GM12878 (cell line): ENCODE results near the gene ANO5. TPM values are rescaled to one million over a fixed set of nuclear protein-coding genes. Genes with fewer than 3 reads are reported as not detected.

ENCODE experiments used
- ATAC-seq: fragments of 200-7000 bp; cut with Tn5 transposase; 3 replicates; pipeline ENCODE4 v1.9.1; 2020; ENCODE audit warnings: mild to moderate bottlenecking, moderate library complexity
- BruUV-seq: library from RNA; stranded (reverse); fragments of 400-500 nt; replicated peaks from 2 replicates; lab custom pipeline; 2021; lab: Mats Ljungman, UMichigan
- CTCF ChIA-PET: fragments of 300-600 bp; sonication (Branson Sonifier 250); formaldehyde crosslinking; extraction: SDS; loops from one replicate; lab custom pipeline; 2021; ENCODE audit warnings: inconsistent platforms; lab: Yijun Ruan, JAX
- POLR2A ChIA-PET: fragments of 350-600 bp; formaldehyde crosslinking; extraction: SDS; loops from one replicate; lab custom pipeline; 2021; ENCODE audit warnings: inconsistent platforms; lab: Charles Lee
- RAD21 ChIA-PET: fragments of 300-600 bp; sonication (Branson Sonifier 250); formaldehyde crosslinking; loops from one replicate; lab custom pipeline; 2023; ENCODE audit warnings: antibody characterized with exemption; ENCODE audit not compliant: unreplicated experiment; lab: Charles Lee
- SMC1A ChIA-PET: fragments of 300-600 bp; sonication (Branson Sonifier 250); formaldehyde crosslinking; loops from one replicate; lab custom pipeline; 2023; ENCODE audit not compliant: unreplicated experiment, uncharacterized antibody; lab: Charles Lee
- DNase-seq: peaks from one replicate; pipeline ENCODE4 v3.0.0-alpha.2; 2011; ENCODE audit warnings: low read depth, low spot score
- FAIRE-seq: peaks from 3 replicates; lab custom pipeline; 2011; peaks lifted over from hg19 to GRCh38; lab: Jason Lieb, UNC
- H2AFZ ChIP-seq: 2 replicates; pipeline ENCODE4 v1.6.0; 2011; ENCODE audit warnings: low read depth, low read length, control low read depth; ENCODE audit not compliant: control insufficient read depth
- H3K27ac ChIP-seq: 2 replicates; pipeline ENCODE4 v1.5.1; 2011; ENCODE audit warnings: control low read depth; ENCODE audit not compliant: control insufficient read depth, insufficient read depth
- H3K27me3 ChIP-seq, 2 experiments: replicated peaks in 1 of 2; 2 replicates each; pipeline versions ENCODE4 v1.6.0 to v1.6.1; 2011; ENCODE audit warnings: low read length in 1 of 2; ENCODE audit not compliant: control insufficient read depth in 2 of 2, insufficient read depth in 2 of 2
- H3K36me3 ChIP-seq, 2 experiments: 2 replicates each; pipeline ENCODE4 v1.5.1; 2011; ENCODE audit warnings: low read length in 1 of 2; ENCODE audit not compliant: control insufficient read depth in 2 of 2, insufficient read depth in 2 of 2
- H3K4me1 ChIP-seq: 2 replicates; pipeline ENCODE4 v1.6.1; 2011; ENCODE audit warnings: mild to moderate bottlenecking, low read length, moderate library complexity, mixed read lengths; ENCODE audit not compliant: control insufficient read depth, insufficient read depth
- H3K4me2 ChIP-seq: 2 replicates; pipeline ENCODE4 v1.6.0; 2011; ENCODE audit warnings: control low read depth; ENCODE audit not compliant: control insufficient read depth, insufficient read depth
- H3K4me3 ChIP-seq: fragments of 200-600 bp; sonication (generic); 2 replicates; pipeline ENCODE4 v1.5.1; 2016
- H3K79me2 ChIP-seq: 2 replicates; pipeline ENCODE4 v1.6.0; 2011; ENCODE audit warnings: low read length; ENCODE audit not compliant: control insufficient read depth, insufficient read depth
- H3K9ac ChIP-seq: 2 replicates; pipeline ENCODE4 v1.8.0; 2011; ENCODE audit warnings: low read length, control low read depth, mixed read lengths; ENCODE audit not compliant: control insufficient read depth, insufficient read depth
- H3K9me3 ChIP-seq: replicated peaks from 3 replicates; pipeline ENCODE4 v1.5.1; 2011; ENCODE audit warnings: mild to moderate bottlenecking, low read length; ENCODE audit not compliant: control insufficient read depth, insufficient read depth
- H4K20me1 ChIP-seq: 2 replicates; pipeline ENCODE4 v1.6.0; 2011; ENCODE audit not compliant: control insufficient read depth, insufficient read depth
- BCL11A ChIP-seq: IDR thresholded peaks from 2 replicates; pipeline ENCODE4 v1.6.1; 2011; ENCODE audit warnings: low read depth, low read length
- BHLHE40 ChIP-seq, 2 experiments: fragments of 450-650 bp in 1 of 2; IDR thresholded peaks; 2 replicates each; pipeline ENCODE4 v1.6.1; 2011 to 2017; ENCODE audit warnings: low read depth in 2 of 2, borderline replicate concordance in 1 of 2, improper control_type of control experiment in 1 of 2, low read length in 1 of 2, mild to moderate bottlenecking in 1 of 2
- CHD2 ChIP-seq: IDR thresholded peaks from 2 replicates; pipeline ENCODE4 v1.6.1; 2011; ENCODE audit warnings: low read depth, low read length, improper control_type of control experiment, borderline replicate concordance
- POLR2AphosphoS2 ChIP-seq: IDR thresholded peaks from 2 replicates; pipeline ENCODE4 v1.6.1; 2011; ENCODE audit warnings: low read depth, mild to moderate bottlenecking, low read length, improper control_type of control experiment, moderate library complexity
- RB1 ChIP-seq: fragments of 450-650 bp; formaldehyde crosslinking; IDR thresholded peaks from 2 replicates; pipeline ENCODE4 v1.6.1; 2017; ENCODE audit warnings: mild to moderate bottlenecking, borderline replicate concordance
- SP1 ChIP-seq: IDR thresholded peaks from one replicate; pipeline ENCODE4 v1.6.1; 2011; ENCODE audit warnings: low read depth, low read length
- STAT1 ChIP-seq: fragments of 450-650 bp; conservative IDR thresholded peaks from 2 replicates; pipeline ENCODE4 v1.6.1; 2014; ENCODE audit warnings: antibody characterized with exemption, mild to moderate bottlenecking
- SUZ12 ChIP-seq: fragments of 200-600 bp; sonication (generic); IDR thresholded peaks from one replicate; pipeline ENCODE4 v1.6.1; 2018; ENCODE audit warnings: antibody characterized with exemption, mild to moderate bottlenecking; ENCODE audit not compliant: unreplicated experiment
- WRNIP1 ChIP-seq: IDR thresholded peaks from 2 replicates; pipeline ENCODE4 v1.6.1; 2011; ENCODE audit warnings: low read depth, low read length, improper control_type of control experiment, borderline replicate concordance
- in situ Hi-C: fragments of 300-500 bp; cut with MboI; formaldehyde crosslinking; loops from 9 replicates; pipeline ENCODE4 v1.14.3; 2018; ENCODE audit warnings: mixed read lengths
- intact Hi-C: fragments of 100-400 bp; cut with micrococcal nuclease; formaldehyde crosslinking; loops from one replicate; pipeline ENCODE4 v1.14.2; 2022; ENCODE audit not compliant: unreplicated experiment
- polyA plus RNA-seq, 11 experiments: library from polyadenylated mRNA; depleted of rRNA in 4 of 11; unstranded in 6 of 11; stranded (reverse) in 5 of 11; fragments of >200 nt; fragmentation: Nextera tagmentation in 4 of 11; fragmentation: Illumina TruSeq in 1 of 11; extraction: Ambion mirVana in 4 of 11; extraction: Trizol in 1 of 11; gene quantifications; 1 replicate in 1 of 11; 2 replicates in 10 of 11; pipeline versions ENCODE4 v1.2.1 to v1.2.3, GENCODE V29; 2011 to 2016; ENCODE audit warnings: inconsistent platforms in 2 of 11, missing spikeins in 2 of 11, low read depth in 1 of 11
- total RNA-seq, 4 experiments: library from RNA; depleted of rRNA in 3 of 4; stranded (reverse); fragments of >200 nt in 3 of 4; fragmentation: Illumina TruSeq in 1 of 4; extraction: Trizol in 1 of 4; gene quantifications; 2 replicates each; pipeline versions ENCODE4 v1.2.1 to v1.2.3, GENCODE V29; 2013 to 2021
- TF ChIP-seq, protein P1 (sequence below): fragments of 450-650 bp; formaldehyde crosslinking; IDR thresholded peaks from 2 replicates; pipeline ENCODE4 v1.4.0; 2020; ENCODE audit warnings: mild to moderate bottlenecking, moderate library complexity
- TF ChIP-seq, protein P2 (sequence below): IDR thresholded peaks from 2 replicates; pipeline ENCODE4 v1.6.1; 2012; ENCODE audit warnings: low read depth, low read length, improper control_type of control experiment
- TF ChIP-seq, protein P3 (sequence below), 3 experiments: IDR thresholded peaks in 2 of 3; conservative IDR thresholded peaks in 1 of 3; 2 replicates each; pipeline ENCODE4 v1.5.1; 2011; ENCODE audit warnings: low read depth in 3 of 3, low read length in 3 of 3, mild to moderate bottlenecking in 3 of 3, control low read depth in 2 of 3, moderate library complexity in 2 of 3, inconsistent platforms in 1 of 3, mixed read lengths in 1 of 3; ENCODE audit not compliant: control insufficient read depth in 2 of 3, insufficient read depth in 1 of 3; ENCODE audit errors: extremely low read depth in 1 of 3
- TF ChIP-seq, protein P4 (sequence below): fragments of 450-650 bp; IDR thresholded peaks from 2 replicates; pipeline ENCODE4 v1.6.1; 2017; ENCODE audit warnings: antibody characterized with exemption, mild to moderate bottlenecking, moderate library complexity
- TF ChIP-seq, protein P5 (sequence below): IDR thresholded peaks from 2 replicates; pipeline ENCODE4 v1.6.1; 2011; ENCODE audit warnings: low read depth, mild to moderate bottlenecking, low read length, moderate library complexity, borderline replicate concordance; ENCODE audit errors: extremely low read depth

Gene ANO5
- total and polyA plus RNA-seq, 10 of the 15 experiments (the other 5 are each of a cell fraction or from before 2014, with no cell fraction given), result 1.6 to 10.2 (median 4.1) TPM

DNA sequence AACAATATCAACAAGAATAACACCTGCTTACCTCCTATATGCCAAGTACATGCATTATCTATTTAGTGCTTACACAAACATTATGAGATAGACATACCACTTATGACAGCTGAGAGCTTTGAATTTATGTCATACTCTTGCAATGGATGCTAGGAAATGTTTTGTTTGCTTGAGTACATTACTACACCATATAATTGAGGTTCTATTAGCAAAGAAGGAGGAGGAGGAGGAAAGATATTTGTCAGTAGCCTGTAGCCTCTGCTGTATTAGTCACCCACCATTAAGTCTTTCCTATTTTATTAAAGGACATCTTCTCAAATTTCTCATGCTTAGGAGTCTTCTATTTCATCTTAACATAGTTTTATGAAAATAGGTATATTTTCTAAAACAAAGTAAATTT is 6.4 kb downstream of the ANO5 start:
- H3K4me3 ChIP-seq, result no peak overlapping the region
- no peak overlapping the region for H3K4me2 ChIP-seq
- intact Hi-C loops, result loop anchor here (10.0 kb wide), 1 partner anchor 586 kb away; no protein-coding TSS in a partner anchor
- no peak overlapping the region for H3K27ac ChIP-seq
- no peak overlapping the region for H3K9ac ChIP-seq
- RAD21 ChIA-PET, result interaction anchor here (0.9 to 1.8 kb wide), 5 partner anchors 17 to 74 kb away, joined by 3 to 10 read pairs (median 4); no protein-coding TSS in a partner anchor
- FAIRE-seq (no peak), DNase-seq (no peak), ATAC-seq (no peak)
- no TSS peak for BruUV-seq
- CTCF ChIA-PET, result interaction anchor here (1.0 to 2.6 kb wide), 7 partner anchors 9 to 45 kb away, joined by 3 to 14 read pairs (median 5); no protein-coding TSS in a partner anchor
- POLR2A ChIA-PET, result no interaction called here
- H3K36me3 ChIP-seq, result no peaks in the 10 kb centered on the region
- SMC1A ChIA-PET, result interaction anchor here (0.9 to 2.2 kb wide), 12 partner anchors 9 to 466 kb away, joined by 3 to 16 read pairs (median 6); no protein-coding TSS in a partner anchor
- no peaks in the 10 kb centered on the region for H3K27me3 ChIP-seq
- in situ Hi-C loops, result no loop called here
- H4K20me1 ChIP-seq, result no peaks in the 10 kb centered on the region
- no peaks in the 10 kb centered on the region for H3K9me3 ChIP-seq
- H3K4me1 ChIP-seq, result no peaks in the 10 kb centered on the region
- no peaks in the 10 kb centered on the region; the same call in none of the 2 replicates for H3K79me2 ChIP-seq
- no peak overlapping the region for H2AFZ ChIP-seq
- TF ChIP-seq, protein P1, sequence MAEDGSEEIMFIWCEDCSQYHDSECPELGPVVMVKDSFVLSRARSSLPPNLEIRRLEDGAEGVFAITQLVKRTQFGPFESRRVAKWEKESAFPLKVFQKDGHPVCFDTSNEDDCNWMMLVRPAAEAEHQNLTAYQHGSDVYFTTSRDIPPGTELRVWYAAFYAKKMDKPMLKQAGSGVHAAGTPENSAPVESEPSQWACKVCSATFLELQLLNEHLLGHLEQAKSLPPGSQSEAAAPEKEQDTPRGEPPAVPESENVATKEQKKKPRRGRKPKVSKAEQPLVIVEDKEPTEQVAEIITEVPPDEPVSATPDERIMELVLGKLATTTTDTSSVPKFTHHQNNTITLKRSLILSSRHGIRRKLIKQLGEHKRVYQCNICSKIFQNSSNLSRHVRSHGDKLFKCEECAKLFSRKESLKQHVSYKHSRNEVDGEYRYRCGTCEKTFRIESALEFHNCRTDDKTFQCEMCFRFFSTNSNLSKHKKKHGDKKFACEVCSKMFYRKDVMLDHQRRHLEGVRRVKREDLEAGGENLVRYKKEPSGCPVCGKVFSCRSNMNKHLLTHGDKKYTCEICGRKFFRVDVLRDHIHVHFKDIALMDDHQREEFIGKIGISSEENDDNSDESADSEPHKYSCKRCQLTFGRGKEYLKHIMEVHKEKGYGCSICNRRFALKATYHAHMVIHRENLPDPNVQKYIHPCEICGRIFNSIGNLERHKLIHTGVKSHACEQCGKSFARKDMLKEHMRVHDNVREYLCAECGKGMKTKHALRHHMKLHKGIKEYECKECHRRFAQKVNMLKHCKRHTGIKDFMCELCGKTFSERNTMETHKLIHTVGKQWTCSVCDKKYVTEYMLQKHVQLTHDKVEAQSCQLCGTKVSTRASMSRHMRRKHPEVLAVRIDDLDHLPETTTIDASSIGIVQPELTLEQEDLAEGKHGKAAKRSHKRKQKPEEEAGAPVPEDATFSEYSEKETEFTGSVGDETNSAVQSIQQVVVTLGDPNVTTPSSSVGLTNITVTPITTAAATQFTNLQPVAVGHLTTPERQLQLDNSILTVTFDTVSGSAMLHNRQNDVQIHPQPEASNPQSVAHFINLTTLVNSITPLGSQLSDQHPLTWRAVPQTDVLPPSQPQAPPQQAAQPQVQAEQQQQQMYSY (CRISPR knock-in tag), result no peak
- TF ChIP-seq BHLHE40 (IDR thresholded peaks at IDR 0.05; ENCODE audit: borderline replicate concordance in 1 of 2, low read depth in 2 of 2, low read length in 1 of 2) (no peak), STAT1 (no peak), SP1 (no peak), BCL11A (no peak), CHD2 (no peak), RB1 (no peak), SUZ12 (no peak), POLR2AphosphoS2 (no peak), WRNIP1 (no peak)
- TF ChIP-seq, protein P2, sequence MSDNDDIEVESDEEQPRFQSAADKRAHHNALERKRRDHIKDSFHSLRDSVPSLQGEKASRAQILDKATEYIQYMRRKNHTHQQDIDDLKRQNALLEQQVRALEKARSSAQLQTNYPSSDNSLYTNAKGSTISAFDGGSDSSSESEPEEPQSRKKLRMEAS, result no peak
- TF ChIP-seq, protein P3, sequence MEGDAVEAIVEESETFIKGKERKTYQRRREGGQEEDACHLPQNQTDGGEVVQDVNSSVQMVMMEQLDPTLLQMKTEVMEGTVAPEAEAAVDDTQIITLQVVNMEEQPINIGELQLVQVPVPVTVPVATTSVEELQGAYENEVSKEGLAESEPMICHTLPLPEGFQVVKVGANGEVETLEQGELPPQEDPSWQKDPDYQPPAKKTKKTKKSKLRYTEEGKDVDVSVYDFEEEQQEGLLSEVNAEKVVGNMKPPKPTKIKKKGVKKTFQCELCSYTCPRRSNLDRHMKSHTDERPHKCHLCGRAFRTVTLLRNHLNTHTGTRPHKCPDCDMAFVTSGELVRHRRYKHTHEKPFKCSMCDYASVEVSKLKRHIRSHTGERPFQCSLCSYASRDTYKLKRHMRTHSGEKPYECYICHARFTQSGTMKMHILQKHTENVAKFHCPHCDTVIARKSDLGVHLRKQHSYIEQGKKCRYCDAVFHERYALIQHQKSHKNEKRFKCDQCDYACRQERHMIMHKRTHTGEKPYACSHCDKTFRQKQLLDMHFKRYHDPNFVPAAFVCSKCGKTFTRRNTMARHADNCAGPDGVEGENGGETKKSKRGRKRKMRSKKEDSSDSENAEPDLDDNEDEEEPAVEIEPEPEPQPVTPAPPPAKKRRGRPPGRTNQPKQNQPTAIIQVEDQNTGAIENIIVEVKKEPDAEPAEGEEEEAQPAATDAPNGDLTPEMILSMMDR (IDR thresholded peaks at IDR 0.05 in 2 of 3, conservative IDR thresholded peaks at IDR 0.05 in 1 of 3; ENCODE audit: control insufficient read depth in 2 of 3, extremely low read depth in 1 of 3, insufficient read depth in 1 of 3, low read depth in 3 of 3, low read length in 3 of 3), result no peak
- TF ChIP-seq, protein P4, sequence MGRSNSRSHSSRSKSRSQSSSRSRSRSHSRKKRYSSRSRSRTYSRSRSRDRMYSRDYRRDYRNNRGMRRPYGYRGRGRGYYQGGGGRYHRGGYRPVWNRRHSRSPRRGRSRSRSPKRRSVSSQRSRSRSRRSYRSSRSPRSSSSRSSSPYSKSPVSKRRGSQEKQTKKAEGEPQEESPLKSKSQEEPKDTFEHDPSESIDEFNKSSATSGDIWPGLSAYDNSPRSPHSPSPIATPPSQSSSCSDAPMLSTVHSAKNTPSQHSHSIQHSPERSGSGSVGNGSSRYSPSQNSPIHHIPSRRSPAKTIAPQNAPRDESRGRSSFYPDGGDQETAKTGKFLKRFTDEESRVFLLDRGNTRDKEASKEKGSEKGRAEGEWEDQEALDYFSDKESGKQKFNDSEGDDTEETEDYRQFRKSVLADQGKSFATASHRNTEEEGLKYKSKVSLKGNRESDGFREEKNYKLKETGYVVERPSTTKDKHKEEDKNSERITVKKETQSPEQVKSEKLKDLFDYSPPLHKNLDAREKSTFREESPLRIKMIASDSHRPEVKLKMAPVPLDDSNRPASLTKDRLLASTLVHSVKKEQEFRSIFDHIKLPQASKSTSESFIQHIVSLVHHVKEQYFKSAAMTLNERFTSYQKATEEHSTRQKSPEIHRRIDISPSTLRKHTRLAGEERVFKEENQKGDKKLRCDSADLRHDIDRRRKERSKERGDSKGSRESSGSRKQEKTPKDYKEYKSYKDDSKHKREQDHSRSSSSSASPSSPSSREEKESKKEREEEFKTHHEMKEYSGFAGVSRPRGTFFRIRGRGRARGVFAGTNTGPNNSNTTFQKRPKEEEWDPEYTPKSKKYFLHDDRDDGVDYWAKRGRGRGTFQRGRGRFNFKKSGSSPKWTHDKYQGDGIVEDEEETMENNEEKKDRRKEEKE, result no peak
- TF ChIP-seq, protein P5, sequence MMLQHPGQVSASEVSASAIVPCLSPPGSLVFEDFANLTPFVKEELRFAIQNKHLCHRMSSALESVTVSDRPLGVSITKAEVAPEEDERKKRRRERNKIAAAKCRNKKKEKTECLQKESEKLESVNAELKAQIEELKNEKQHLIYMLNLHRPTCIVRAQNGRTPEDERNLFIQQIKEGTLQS, result no peak
